Cardiac ventricle fibroblast (primary cell): Measurements from ENCODE around the gene HES4. TPM values are rescaled to one million over a fixed set of nuclear protein-coding genes. Genes with fewer than 3 reads are reported as not detected.

Experiments used
- total RNA-seq: library from RNA; depleted of rRNA; stranded (reverse); fragments of >200 nt; gene quantifications from 2 replicates; pipeline ENCODE4 v1.2.3, GENCODE V29; 2015

HES4 gene, protein sequence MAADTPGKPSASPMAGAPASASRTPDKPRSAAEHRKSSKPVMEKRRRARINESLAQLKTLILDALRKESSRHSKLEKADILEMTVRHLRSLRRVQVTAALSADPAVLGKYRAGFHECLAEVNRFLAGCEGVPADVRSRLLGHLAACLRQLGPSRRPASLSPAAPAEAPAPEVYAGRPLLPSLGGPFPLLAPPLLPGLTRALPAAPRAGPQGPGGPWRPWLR
- 4.9 and 6.0 TPM in 2 replicates for total RNA-seq

DNA sequence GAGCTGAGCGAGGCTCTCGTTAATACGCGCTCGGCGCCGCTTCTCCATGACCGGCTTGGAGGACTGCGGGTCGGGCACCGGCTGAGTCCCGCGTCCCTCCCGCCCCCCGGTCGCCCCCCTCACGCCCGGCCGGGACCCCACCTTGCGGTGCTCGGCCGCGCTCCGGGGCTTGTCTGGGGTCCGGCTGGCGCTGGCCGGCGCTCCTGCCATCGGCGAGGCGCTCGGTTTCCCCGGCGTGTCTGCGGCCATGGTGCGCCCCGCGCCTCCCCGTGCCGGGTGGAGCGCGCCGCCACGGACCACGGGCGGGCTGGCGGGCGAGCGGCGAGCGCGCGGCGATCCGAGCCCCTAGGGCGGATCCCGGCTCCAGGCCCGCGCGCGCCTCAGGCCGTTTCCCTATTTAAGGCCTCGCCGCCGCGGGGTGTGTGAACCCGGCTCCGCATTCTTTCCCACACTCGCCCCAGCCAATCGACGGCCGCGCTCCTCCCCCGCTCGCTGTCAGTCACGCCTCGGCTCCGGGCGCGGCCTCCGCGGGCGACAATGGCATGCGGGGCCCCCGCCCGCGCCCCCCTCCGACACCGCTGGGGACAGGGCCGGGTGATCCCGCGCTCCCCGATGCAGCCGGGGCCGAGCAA, at the start of gene HES4:
TSS of gene HES4 (minus strand) at position 373 of the 632 bp plus-strand sequence. CDS start at position 249, 124 bp downstream.

DNA sequence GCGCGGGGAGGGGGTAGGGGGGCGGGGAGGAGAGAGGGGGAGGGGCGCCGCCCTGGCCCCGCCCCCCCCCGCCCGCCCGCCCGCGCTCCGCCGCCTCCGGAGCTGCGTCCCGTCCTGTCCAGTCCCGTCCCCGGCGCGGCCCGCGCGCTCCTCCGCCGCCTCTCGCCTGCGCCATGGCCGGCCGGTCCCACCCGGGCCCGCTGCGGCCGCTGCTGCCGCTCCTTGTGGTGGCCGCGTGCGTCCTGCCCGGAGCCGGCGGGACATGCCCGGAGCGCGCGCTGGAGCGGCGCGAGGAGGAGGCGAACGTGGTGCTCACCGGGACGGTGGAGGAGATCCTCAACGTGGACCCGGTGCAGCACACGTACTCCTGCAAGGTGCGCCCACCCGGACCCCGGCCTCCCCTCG, 20.1 kb upstream of the HES4 start, which contains the start of gene AGRN:
TSS of gene AGRN (plus strand) at position 121 of the 405 bp plus-strand sequence. CDS start at position 174, 53 bp downstream.

DNA sequence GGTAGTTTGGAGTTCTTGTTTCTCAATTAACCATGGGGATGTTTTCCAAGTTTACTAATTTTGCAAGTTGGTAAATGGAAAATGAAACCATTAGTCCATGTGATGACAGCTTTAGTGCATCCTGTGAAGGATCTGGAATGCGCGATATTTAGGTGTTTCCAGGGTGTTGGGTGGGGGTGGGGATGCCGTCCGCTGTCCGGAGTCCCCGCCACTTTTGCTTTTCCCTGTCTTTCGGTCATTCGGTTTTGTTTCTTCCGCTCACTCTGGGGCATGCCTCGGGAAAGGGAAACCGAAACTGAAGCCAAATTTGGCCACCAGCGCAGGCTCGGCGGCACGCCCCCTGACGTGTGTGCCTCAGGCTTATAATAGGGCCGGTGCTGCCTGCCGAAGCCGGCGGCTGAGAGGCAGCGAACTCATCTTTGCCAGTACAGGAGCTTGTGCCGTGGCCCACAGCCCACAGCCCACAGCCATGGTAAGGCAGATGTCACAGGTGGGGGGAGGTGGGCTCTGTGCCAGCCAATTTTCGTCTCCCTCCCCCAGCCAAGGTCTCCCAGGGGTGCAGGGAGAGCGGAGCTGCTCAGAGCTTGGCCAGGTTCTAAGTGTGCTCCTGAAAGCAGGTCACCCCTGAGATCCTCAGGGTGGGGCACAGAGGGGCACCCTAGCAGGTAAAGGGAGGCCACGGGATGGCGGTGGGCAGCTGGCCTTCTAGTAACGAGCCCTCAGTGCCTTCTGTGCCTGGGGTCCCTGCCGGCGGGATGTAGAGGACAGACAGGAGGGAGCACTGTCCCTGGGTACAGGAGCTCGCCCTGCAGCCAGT, 13.4 kb upstream of the HES4 start, which contains the start of gene ISG15:
TSS of gene ISG15 (plus strand) at position 393 of the 817 bp plus-strand sequence. CDS start at position 470, 77 bp downstream.

DNA sequence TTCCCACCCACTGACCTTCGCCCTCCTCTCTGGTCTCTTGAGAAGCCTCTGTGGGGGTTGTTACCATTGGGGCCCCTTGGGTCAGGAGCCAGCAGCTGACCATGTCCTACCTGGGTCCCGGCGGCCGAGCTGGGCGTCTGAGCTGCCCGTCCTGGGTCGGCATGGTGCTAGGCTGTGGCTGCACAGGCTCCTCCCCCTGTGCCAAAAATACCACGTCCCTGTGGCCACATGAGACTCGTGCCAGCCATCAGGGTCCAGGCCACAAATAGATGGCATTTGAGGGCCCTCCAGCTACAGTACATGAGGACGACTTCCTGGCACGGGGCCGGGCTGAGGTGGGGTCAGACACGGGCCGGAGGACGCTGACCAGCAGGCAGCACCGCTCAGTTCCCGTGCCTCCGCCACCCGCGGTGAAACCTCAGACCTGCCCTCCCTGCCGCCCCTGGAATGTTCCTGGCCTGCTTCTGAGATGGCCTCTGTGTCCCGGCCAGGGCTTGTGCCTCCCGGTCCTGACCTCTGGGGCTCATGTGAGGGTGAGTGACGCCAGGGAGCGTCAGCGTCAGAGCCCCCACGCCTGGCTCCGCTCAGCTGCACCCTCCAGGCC, 17.8 kb downstream of the HES4 start, which contains the start of gene PERM1:
TSS of gene PERM1 (minus strand) at position 139 of the 604 bp plus-strand sequence. CDS start 1,064 bp downstream, outside the sequence.

DNA sequence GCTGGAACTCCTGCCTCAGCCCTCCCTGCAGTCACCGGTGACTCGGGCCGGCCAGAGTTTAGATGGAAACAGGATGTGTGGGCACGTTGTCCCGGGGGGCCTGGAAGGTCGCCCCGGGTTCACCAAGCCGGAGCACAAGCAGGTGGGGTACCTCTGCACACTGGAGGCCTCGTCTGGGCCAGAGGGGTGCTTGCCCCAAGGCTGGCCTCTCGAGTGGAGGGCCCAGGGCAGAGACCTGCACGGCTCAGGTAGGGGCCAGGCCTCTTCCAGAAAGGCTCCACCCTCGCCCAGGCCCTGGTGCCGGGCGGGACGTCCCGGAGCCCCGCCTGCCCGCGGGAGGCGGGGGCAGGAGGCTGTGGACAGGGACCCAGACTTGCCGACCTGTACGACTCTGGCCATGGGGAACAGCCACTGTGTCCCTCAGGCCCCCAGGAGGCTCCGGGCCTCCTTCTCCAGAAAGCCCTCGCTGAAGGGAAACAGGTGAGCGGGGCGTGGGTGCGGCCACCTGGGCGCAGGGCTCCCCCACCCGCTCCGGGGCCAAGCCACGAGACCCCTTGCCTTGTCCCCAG, 33.7 kb downstream of the HES4 start, which contains the start of gene PLEKHN1:
TSS of gene PLEKHN1 (plus strand) at position 348 of the 569 bp plus-strand sequence. CDS start at position 398, 50 bp downstream.

DNA sequence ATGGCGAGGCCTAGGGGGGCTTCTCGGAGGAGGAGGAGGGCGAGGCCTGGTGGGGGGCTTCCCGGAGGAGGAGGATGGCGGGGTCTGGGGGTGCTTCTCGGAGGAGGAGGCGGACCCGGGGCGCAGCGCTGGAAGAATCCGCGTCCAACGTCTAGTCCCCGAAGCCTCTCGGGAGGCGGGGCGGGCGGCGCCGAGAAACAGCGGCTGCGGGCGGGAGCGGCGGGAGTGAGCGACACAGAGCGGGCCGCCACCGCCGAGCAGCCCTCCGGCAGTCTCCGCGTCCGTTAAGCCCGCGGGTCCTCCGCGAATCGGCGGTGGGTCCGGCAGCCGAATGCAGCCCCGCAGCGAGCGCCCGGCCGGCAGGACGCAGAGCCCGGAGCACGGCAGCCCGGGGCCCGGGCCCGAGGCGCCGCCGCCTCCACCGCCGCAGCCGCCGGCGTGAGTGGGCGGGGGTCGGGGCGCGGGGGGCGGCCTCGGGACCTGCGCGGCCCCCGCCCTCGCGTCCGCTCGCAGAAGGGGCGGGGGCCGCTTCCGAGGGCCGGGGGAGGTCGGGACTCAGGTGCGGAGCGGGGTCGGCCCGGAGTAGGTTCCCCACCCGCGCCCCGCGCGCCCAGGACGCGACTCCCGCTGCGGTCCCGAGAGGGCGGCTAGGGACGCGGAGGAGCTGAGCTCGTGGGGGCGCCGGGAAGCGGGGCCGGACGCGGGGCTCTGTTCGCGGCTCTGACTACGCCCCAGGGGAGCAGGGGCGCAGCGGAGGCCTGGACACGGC, 39.4 kb downstream of the HES4 start, which contains the start of gene KLHL17:
TSS of gene KLHL17 (plus strand) at position 222 of the 769 bp plus-strand sequence. CDS start at position 332, 110 bp downstream.

DNA sequence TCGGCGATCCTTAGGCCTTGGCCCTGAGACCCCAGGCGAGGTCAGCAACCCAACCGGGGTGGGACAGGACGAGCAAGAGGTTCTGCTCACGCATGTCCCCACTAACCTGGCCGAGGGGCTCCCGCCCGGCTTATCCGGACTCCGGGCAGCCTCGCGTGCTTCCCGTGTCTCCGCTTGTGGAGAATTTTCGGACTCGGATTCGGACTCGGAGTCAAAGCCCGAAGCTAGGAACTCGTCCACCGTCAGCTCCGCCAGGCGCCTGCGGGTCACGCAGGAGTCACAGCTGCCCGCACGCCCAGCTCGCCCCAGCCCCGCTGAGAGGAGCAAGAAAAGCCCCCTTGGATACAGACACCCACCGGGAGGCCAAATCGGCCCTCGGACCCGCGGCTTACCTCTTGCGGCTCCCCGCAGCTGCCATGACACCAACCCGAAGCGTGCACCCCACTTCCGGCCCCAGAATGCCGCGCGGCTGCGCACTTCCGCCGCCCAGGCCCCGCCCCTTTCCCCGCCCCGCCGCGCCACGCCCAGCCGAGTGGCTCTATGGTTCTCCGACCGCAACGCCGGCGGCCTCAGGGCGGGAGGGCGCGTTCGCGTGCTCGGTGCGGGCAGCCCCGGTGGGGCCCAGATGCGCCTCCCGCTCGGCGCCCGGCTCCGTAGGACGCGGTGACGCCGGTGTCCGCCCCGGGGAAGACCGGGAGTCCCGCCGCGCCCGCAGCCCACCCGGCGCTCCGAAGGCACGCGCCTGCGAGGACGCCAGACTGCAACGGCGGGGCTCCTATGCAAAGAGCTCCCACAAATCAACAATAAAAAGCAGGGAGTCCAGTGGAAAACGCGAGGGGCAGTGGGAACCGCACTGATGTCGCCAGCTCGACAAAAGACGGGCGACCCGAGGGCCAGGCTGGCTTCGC, 40.8 kb downstream of the HES4 start, which contains the start of gene NOC2L:
TSS of gene NOC2L (minus strand) at position 434 of the 908 bp plus-strand sequence. CDS start at position 418, 16 bp downstream.

Other genes starting within 250 kb of the HES4 start
- gene SAMD11, start 76.2 kb downstream of the HES4 start, total RNA-seq: 11.4 and 12.5 TPM in 2 replicates
- 36.6 and 46.5 TPM in 2 replicates for gene NOC2L, start 40.8 kb downstream of the HES4 start, total RNA-seq
- gene KLHL17, start 39.5 kb downstream of the HES4 start, total RNA-seq: 4.4 and 4.5 TPM in 2 replicates
- gene PLEKHN1, start 33.6 kb downstream of the HES4 start, total RNA-seq: 0.24 and 0.50 TPM in 2 replicates
- gene PERM1, start 18.0 kb downstream of the HES4 start, total RNA-seq: not detected in 2 replicates
- 44.0 and 76.6 TPM in 2 replicates for gene ISG15, start 13.4 kb upstream of the HES4 start, total RNA-seq
- gene AGRN, start 20.0 kb upstream of the HES4 start, total RNA-seq: 47.6 and 49.2 TPM in 2 replicates
- gene RNF223, start 74.2 kb upstream of the HES4 start, total RNA-seq: not detected in 2 replicates
- 5.5 and 11.3 TPM in 2 replicates for gene C1orf159, start 116.0 kb upstream of the HES4 start, total RNA-seq
- gene TTLL10, start 173.8 kb upstream of the HES4 start, total RNA-seq: not detected in 2 replicates
- 4.1 TPM in 1 of 2 replicates, not detected in the other for gene TNFRSF18, start 206.5 kb upstream of the HES4 start, total RNA-seq
- gene TNFRSF4, start 214.1 kb upstream of the HES4 start, total RNA-seq: 3.3 and 5.9 TPM in 2 replicates
- 201 and 230 TPM in 2 replicates for gene SDF4, start 231.9 kb upstream of the HES4 start, total RNA-seq
- gene B3GALT6, start 232.1 kb upstream of the HES4 start, total RNA-seq: 32.1 and 35.6 TPM in 2 replicates
- gene C1QTNF12, start 246.6 kb upstream of the HES4 start, total RNA-seq: 0.25 and 0.93 TPM in 2 replicates